GM18907 (cell line): ENCODE measurements around the gene HARS2.
A peak's percentile ranks its signal among the peaks of the same experiment; 100 is the strongest.
"Not testable (repeated sequence)": the region's sequence is repeated elsewhere in the genome, so short reads cannot be mapped to it uniquely, and the experiment has no call there.

Experiments used
- ATAC-seq: cut with Tn5 transposase; IDR thresholded peaks from one replicate; pipeline ENCODE4 v1.9.1; 2021; ENCODE audit warnings: mild to moderate bottlenecking, moderate library complexity; ENCODE audit not compliant: unreplicated experiment

The HARS2 gene

DNA sequence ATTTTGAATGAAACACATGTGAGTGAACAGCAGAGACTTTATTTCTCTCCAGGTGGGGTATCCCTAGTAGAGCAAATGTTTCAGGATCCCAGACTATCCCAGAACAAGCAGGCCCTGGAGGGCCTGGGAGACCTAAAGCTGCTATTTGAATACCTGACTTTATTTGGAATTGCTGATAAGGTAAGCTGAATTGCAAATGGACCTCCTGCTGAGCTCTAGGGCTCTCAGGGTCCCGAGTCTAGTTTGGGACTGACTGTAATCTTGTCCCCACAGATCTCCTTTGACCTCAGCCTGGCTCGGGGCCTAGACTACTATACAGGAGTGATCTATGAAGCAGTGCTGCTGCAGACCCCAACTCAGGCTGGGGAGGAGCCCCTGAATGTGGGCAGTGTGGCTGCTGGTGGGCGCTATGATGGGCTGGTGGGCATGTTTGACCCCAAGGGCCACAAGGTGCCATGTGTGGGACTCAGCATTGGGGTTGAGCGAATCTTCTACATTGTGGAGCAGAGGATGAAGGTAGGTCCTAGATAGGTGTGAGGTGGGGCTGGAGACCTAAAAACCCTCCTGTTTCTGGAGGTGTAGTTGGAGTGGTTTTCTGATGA, 5.7 kb downstream of the HARS2 start:
- ATAC-seq: no peak

GRCh38 chr5:140700177-140701144, 9.2 kb downstream of the HARS2 start, which contains the start of gene ZMAT2:
Gene ZMAT2, plus strand, starts transcription at chr5:140700447. Its CDS starts 14 bp downstream, at chr5:140700461.
- ATAC-seq: peak; percentile 91

GRCh38 chr5:140707812-140708211, 16.6 kb downstream of the HARS2 start:
- no peak for ATAC-seq

DNA sequence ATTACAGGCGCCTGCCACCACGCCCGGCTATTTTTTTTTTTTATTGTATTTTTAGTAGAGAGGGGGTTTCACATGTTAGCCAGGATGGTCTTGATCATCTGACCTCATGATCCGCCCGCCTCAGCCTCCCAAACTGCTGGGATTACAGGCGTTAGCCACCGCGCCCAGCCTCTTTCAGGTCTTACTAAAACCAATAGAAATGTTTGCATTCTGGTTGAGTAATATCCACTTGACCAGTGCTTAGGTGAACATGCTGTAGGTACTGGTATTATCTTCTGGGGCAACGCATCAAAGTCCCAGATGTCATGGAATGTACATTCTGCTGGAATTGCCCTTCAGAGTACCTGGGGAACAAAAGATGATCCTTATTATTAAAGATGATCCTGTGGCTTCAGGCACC, 17.5 kb downstream of the HARS2 start:
- ATAC-seq: not testable (repeated sequence)

DNA sequence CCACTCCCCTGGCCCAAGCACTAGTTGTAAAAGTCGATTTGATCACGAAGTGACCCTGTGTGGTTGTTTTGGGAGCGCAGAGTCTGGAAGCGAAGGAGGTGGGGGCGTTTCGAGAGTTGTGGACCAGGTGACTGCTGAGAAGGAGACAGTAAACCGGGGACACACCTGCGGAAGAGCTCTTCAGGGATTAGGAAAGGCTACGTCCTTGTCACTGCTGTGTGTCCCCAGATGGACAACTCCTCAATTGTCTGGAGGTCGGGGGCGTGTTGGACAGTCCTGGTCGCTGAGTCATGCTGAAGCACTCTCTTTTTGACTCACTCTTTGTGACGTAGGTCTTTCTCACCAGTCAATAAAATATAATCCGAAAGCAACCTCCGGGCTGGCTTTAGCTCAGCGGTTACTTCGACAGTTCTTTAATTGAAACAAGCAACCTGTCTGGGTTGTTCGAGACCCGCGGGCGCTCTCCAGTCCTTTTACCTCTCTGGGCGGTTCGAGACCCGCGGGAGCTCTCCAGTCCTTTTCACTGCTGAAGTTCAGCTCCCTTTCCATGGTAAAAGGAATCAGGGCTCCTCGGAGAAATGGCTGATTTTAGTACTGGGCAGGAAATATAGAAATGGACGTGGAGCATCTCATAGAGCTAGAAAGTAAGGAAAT, 19.8 kb downstream of the HARS2 start:
- peak; percentile 93 for ATAC-seq

DNA sequence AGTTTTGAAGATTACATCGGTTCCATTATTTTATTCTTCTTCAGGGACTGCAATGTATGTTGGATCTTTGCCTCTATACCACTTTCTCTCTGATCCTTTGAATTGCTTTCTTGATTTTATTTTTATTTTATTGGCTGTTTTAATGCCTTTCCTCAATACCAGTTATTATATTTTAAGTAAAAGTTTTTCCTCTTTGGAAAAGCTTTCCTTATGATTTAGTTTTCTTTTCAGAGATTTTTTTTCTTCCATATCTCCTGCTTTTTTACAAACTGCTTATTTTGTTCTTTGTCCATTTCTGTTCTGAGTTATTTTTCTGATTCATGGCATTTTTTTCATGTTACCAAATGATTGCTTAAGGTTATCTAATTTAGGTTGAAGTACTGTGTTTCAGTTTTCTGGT, 20.5 kb downstream of the HARS2 start:
- ATAC-seq: no peak

GRCh38 chr5:140713562-140714094, 22.4 kb downstream of the HARS2 start:
- no peak for ATAC-seq

DNA sequence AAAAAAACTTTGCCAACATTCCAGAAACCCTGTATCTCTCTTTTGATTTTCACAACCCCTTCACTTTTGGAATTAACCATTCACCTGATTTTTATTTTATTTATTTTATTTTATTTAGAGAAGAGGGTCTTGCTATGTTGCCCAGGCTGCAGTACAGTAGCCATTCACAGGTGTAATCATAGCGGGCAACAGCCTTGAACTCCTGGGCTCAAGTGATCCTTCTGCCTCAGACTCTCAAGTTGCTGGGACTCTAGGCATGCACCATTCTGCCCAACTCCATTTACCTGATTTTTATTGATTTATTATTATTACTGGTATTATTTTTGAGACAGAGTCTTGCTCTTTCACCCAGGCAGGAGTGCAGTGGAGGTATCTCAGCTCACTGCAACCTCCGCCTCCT, 25.0 kb downstream of the HARS2 start:
- not testable (repeated sequence) for ATAC-seq

GRCh38 chr5:140718266-140718592, 27.0 kb downstream of the HARS2 start:
- no peak for ATAC-seq

GRCh38 chr5:140720738-140721137, 29.5 kb downstream of the HARS2 start:
- ATAC-seq: not testable (repeated sequence)

- not testable (repeated sequence) for ATAC-seq
These were observed 30.1 kb downstream of the HARS2 start for GRCh38 chr5:140721395-140721794.

DNA sequence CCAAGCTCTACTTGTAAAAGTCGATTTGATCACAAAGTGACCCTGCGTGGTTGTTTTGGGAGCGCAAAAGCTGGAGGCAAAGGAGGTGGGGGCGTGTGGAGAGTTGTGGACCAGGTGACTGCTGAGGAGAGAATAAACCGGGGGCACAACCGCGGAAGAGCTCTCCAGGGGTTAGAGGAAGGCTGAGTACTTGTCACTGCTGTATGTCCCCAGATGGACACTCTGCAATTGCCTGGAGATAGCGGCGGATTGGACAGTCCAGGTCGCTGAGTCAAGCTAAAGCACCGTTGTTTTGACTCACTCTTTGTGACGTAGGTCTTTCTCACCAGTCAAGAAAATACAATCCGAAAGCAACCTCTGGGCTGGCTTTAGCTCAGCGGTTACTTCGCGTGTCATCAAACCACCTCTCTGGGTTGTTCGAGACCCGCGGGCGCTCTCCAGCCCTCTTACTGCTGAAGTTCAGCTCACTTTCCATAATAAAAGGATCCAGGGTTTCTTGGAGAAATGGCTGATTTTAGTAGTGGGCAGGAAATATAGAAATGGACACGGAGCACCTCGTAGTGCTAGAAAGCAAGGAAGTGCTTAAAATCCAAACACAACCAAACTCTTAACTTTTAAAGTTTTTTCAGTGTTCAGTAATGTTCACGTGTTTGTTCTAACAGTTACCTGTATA, 34.7 kb downstream of the HARS2 start:
- ATAC-seq: peak; percentile 84

DNA sequence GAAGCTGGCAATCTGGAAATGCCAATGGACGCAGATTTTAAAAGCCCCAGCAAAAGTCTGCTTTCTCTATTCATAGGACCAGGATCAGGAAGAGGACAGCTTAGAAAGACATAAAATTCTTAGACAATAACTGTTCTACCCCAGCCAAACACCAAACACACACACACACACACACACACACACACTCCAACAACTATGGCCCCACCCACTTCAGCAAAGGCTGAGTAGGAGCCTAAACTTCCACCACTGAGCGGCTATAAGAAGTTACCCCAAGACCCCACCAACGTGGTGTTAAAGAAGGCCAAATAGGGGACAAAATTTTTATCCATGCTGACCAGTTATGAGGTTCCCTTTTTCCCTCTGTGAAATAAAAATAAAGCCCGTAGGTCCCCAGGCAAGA, 41.8 kb downstream of the HARS2 start:
- no peak for ATAC-seq

DNA sequence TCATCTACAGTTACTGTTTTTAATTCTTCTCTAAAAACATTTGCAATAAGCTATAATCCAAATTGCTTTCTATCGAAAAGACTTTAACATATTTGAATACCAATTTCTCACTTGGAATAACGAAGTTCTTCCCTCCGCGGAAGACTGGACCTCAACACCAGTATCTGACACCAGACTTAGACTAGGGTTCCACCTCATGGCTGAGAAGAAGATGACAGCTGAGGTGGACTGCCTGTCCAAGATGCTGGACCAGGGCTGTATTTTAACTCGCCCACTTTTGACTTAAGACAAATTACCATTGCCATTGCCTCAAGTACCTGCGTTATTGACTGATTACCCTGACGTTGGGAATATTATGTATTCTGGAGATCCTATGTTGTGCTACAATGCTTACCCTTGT, 43.1 kb downstream of the HARS2 start:
- ATAC-seq: no peak

- ATAC-seq: no peak
These were observed 46.2 kb downstream of the HARS2 start for GRCh38 chr5:140737486-140737885.

GRCh38 chr5:140741967-140742366, 50.7 kb downstream of the HARS2 start:
- ATAC-seq: no peak
